Left ventricle myocardium inferior (tissue), 1 donor: ENCODE data around the gene TOLLIP. TPM values are rescaled to one million over a fixed set of nuclear protein-coding genes. Genes with fewer than 3 reads are reported as not detected.

Experiments
- DNase-seq: peaks from one replicate; pipeline ENCODE4 v3.0.0-alpha.2; 2020
- H3K27ac ChIP-seq: fragments of 200-600 bp; replicated peaks from 2 replicates; pipeline ENCODE4 v1.8.0; 2021
- H3K27me3 ChIP-seq: fragments of 200-600 bp; 2 replicates; pipeline ENCODE4 v1.8.0; 2021; ENCODE audit warnings: low read depth
- H3K36me3 ChIP-seq: fragments of 200-600 bp; 2 replicates; pipeline ENCODE4 v1.8.0; 2021
- H3K4me1 ChIP-seq: fragments of 200-600 bp; 2 replicates; pipeline ENCODE4 v1.8.0; 2021
- H3K4me3 ChIP-seq: fragments of 200-600 bp; 2 replicates; pipeline ENCODE4 v1.8.0; 2021; ENCODE audit warnings: mild to moderate bottlenecking, moderate library complexity
- H3K9me3 ChIP-seq: fragments of 200-600 bp; replicated peaks from 2 replicates; pipeline ENCODE4 v1.8.0; 2021
- intact Hi-C: fragments of 100-400 bp; cut with micrococcal nuclease; formaldehyde crosslinking; loops from one replicate; pipeline ENCODE4 v1.11.0; 2022
- total RNA-seq: library from RNA; stranded (reverse); fragmentation: NEBNext Ultra II Directional; extraction: Animal tissue kit (Norgen Biotek cat#: 25700); gene quantifications from one replicate; pipeline ENCODE4 v1.2.1, GENCODE V29; 2021
- TF ChIP-seq, protein P1 (sequence below): fragments of 200-600 bp; IDR thresholded peaks from 2 replicates; pipeline ENCODE4 v1.8.0; 2021; ENCODE audit warnings: antibody characterized with exemption, mild to moderate bottlenecking, borderline replicate concordance
- donor health status: DM: no; HTN: yes; CAD: no; lungs with severe emphysema.

TOLLIP gene
- total RNA-seq, 1 donor from 2014 or later, result 51.9 TPM

DNA sequence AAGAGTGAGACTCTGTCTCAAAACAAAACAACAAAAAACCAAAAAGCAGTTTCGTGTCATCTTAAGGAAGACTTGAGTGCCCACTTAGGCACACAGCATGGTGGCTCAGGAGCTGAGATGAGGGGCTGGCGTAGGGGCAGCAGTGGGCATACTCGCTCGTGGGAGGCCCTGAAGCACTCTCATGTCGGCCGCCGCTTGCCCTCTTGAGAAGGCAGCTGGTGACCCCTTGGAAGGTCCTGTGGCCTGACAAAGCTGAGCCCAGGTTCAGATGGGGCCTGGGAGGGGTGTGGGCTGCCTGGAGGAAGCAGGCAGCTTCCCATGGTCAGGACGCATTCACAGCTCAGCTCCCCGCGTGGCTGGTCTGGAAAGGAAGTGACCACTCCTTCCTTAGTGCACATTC is 71.6 kb downstream of the TOLLIP start:
- TF ChIP-seq, protein P1, sequence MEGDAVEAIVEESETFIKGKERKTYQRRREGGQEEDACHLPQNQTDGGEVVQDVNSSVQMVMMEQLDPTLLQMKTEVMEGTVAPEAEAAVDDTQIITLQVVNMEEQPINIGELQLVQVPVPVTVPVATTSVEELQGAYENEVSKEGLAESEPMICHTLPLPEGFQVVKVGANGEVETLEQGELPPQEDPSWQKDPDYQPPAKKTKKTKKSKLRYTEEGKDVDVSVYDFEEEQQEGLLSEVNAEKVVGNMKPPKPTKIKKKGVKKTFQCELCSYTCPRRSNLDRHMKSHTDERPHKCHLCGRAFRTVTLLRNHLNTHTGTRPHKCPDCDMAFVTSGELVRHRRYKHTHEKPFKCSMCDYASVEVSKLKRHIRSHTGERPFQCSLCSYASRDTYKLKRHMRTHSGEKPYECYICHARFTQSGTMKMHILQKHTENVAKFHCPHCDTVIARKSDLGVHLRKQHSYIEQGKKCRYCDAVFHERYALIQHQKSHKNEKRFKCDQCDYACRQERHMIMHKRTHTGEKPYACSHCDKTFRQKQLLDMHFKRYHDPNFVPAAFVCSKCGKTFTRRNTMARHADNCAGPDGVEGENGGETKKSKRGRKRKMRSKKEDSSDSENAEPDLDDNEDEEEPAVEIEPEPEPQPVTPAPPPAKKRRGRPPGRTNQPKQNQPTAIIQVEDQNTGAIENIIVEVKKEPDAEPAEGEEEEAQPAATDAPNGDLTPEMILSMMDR, result no peak
- intact Hi-C loops, result no loop called here
- no peak for DNase-seq

DNA sequence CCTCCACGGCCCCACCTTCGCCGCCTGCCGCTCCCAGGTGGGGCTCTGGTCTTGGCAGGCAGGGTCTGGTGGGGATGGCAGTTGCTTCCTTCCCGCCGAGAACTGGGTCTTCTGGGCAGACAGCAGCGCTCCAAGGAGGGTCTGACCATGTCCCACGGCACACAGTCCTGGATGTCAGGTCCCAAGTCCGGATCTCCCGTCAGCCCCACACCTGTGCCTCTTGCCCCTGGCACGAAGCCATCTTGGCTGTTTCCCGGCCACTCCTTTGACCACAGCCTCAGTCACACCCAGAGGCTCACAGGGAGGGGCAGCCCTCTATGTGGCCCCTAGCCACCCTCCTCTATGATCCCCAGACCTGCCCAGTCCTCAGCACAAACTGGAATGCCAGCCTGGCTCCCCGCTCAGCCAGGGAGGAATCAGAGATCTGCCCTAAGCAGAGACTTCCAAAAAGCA is 72.3 kb downstream of the TOLLIP start:
- no peak for DNase-seq
- H3K9me3 ChIP-seq, result peaks cover 6% of the 10 kb centered on the region
- H3K27me3 ChIP-seq, result peaks cover 4% of the 10 kb centered on the region
- H3K27ac ChIP-seq, result no peak overlapping the region
- TF ChIP-seq, protein P1, result no peak
- no peaks in the 10 kb centered on the region for H3K4me1 ChIP-seq
- no peaks in the 10 kb centered on the region for H3K36me3 ChIP-seq
- H3K4me3 ChIP-seq, result no peak overlapping the region
- intact Hi-C loops, result no loop called here

More for the DNA sequence above, 71.6 kb downstream of the TOLLIP start:
- H3K27ac ChIP-seq, result no peak overlapping the region
- H3K4me3 ChIP-seq, result no peak overlapping the region
- peaks cover 6% of the 10 kb centered on the region for H3K9me3 ChIP-seq
- no peaks in the 10 kb centered on the region for H3K4me1 ChIP-seq
- no peaks in the 10 kb centered on the region for H3K36me3 ChIP-seq
- H3K27me3 ChIP-seq, result peaks cover 3% of the 10 kb centered on the region

DNA sequence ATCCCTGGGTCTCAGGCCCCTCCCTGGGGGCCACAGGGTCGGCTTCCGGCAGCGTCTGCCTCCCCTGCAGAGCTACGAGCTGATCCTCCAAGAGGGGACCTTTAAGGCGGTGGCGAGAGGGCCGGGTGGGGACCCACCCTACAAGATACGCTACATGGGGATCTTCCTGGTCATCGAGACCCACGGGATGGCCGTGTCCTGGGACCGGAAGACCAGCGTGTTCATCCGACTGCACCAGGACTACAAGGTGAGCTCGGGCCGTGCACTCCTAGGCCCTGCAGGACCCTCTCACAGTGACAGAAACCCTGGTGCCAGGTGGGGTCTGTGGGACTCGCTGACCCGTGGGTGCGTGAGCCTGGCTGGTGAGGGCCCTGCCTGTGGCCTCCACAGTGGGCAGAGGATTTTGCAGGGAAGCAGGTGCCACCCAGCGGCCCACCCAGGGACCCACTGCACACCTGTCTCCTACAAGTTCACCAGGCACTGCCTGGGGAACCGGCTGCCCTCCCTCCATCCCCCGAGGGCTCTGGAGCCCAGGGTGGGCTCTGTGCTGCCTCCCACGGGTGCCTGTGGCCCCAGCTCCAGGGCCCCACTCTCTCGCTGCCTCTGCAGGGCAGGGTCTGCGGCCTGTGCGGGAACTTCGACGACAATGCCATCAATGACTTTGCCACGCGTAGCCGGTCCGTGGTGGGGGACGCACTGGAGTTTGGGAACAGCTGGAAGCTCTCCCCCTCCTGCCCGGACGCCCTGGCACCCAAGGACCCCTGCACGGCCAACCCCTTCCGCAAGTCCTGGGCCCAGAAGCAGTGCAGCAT is 72.9 kb downstream of the TOLLIP start:
- intact Hi-C loops, result no loop called here
- Histone ChIP-seq H3K27ac (no peak overlapping the region), H3K4me1 (no peaks in the 10 kb centered on the region), H3K4me3 (no peak overlapping the region), H3K36me3 (no peaks in the 10 kb centered on the region), H3K27me3 (peaks cover 10% of the 10 kb centered on the region), H3K9me3 (no peaks in the 10 kb centered on the region)
- no peak for DNase-seq
- TF ChIP-seq, protein P1, result no peak

DNA sequence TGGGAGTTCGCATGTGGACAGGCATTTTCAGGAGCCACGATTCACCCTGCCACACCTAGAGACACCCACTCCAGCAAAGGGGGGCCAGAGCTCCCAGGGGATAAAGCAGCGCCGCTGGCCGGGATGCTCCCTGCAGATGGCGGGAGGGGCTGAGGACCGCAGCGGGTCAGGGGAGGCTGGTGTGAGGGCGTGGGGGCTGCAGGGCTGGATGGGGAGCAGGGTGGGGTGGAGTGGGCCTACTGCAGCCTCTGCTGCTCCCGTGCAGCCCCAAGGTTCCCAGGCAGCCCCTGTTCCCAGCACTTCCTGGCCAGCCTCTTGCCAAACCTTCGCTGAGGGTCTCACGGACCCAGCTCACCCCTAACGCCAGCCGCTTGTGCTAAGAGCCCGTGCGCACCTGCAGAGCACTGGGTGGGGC is 73.5 kb downstream of the TOLLIP start:
- no peaks in the 10 kb centered on the region for H3K9me3 ChIP-seq
- no peak for DNase-seq

DNA sequence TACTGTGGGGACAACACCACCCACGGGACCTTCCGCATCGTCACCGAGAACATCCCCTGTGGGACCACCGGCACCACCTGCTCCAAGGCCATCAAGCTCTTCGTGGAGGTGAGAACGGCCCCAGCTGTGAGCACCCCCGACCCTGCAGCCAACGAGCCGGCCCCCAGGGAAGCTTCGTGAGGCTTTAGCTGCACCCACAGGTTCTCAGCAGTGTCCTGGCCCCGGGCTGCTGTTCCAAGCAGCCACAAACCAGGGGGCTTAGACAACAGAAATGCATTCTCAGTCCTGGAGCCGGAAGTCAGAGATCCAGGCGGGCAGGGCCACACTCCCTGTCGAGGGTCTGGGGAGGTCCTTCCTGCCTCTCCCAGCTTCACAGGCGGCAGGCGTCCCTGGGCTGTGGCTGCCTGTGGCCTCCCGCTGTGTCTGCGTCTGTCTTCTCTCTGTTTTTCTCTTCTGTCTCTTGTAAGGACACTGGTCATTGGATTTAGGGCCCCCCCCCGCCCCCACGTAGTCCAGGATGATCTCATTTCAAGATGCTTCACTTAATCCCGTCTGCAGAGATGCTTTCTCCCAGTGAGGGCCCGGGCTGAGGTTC is 74.0 kb downstream of the TOLLIP start:
- Histone ChIP-seq H3K36me3 (no peaks in the 10 kb centered on the region), H3K4me3 (no peak overlapping the region), H3K4me1 (no peaks in the 10 kb centered on the region), H3K27me3 (peaks cover 21% of the 10 kb centered on the region), H3K27ac (no peak overlapping the region), H3K9me3 (no peaks in the 10 kb centered on the region)
- peak; percentile 7 for DNase-seq
- intact Hi-C loops, result no loop called here
- TF ChIP-seq, protein P1, result no peak

More for the DNA sequence above, 73.5 kb downstream of the TOLLIP start:
- no peaks in the 10 kb centered on the region for H3K4me1 ChIP-seq
- no peak overlapping the region for H3K4me3 ChIP-seq
- no peak overlapping the region for H3K27ac ChIP-seq
- TF ChIP-seq, protein P1, result no peak
- intact Hi-C loops, result no loop called here
- H3K27me3 ChIP-seq, result peaks cover 16% of the 10 kb centered on the region
- H3K36me3 ChIP-seq, result no peaks in the 10 kb centered on the region
